GM19328 (cell line): ENCODE results near the gene PEX14.

ENCODE experiments used
- ATAC-seq: cut with Tn5 transposase; IDR thresholded peaks from one replicate; pipeline ENCODE4 v1.9.1; 2021; ENCODE audit warnings: mild to moderate bottlenecking, moderate library complexity; ENCODE audit not compliant: unreplicated experiment

Gene PEX14

DNA sequence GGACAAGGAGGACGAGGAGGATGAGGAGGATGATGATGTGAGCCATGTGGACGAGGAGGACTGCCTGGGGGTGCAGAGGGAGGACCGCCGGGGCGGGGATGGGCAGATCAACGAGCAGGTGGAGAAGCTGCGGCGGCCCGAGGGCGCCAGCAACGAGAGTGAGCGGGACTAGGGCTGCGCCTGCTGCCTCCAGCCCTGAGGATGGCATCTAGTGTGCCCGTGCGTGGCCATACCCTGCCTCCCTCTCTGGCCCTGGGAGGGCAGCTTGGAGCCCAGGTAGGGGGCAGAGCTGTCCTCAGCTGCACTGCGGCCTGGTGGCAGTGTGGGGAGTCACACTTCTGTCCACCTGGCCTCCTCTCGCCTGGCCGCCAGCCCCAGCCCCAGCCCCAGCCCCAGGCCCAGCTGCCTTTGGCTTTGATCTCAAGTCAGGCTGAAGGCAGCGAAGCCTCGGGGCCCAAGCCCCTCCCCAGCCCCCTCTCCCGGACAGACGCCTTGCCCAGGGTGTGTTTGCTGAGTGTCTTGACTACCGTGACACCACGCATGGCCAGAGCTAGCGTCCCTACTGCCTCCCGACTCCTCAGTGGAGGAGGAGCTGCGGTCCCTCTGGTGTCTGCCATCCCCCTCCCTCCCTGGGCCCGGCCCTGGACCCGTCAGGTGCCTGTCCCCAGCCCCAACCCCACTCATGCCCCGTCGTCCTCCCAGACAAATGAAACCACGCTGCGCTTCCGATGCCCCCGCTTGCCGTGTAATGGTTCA lies 155.2 kb downstream of the PEX14 start:
- no peak for ATAC-seq

DNA sequence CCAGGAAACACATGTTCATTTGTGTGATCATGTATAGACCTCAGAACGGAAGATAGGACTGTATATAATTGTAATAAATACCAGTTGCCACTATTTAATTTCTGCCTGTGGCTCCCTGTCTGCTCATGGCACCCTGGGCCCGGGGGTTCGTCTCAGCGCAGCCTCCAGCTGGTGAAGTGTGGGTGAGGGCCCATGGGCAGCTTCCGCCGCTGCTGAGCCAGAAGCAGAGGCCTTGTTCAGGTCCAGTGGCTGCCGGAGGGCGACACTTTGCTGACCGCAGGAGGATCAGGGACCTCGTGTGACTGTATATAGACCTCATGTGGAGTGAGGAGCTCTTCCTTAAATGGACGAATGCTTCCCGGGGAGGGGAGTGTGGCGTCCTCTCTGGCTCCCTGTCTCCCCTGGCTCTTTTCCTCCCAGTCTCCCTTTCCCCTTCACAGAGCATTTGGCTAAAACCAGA lies 155.9 kb downstream of the PEX14 start:
- ATAC-seq = no peak

DNA sequence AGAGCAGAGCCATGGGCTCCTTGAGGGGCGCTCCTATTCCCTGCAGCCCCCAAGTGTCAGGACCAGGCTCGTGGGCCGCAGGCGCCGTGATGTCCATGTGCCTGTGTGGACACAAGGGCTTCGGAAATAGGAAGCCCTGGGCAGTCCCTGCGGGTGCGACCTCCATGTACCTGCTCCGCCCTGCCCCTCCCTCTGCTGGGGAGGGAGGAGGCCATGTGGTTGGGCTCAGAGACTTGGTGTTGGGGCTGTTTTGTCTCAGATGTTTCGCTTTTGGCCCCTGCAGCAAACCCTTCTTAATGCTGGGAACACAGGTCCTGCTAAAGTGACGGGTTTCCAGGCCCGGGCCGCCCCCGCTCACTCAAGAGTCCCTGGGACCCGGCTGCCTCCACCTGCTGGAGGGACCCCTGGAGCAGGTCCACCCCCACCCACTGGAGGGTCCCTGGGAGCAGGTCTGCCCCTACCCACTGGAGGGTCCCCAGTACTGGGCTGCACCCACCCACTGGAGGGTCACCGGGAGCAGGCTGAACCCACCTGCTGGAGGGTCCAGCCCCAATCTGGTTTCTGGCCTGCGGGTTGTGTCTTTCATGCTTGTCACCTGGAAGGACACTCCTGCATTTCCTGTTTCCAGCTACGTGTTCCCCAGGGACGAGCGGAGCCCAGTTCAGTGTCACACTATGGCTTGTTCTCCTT lies 156.5 kb downstream of the PEX14 start:
- ATAC-seq = no peak

DNA sequence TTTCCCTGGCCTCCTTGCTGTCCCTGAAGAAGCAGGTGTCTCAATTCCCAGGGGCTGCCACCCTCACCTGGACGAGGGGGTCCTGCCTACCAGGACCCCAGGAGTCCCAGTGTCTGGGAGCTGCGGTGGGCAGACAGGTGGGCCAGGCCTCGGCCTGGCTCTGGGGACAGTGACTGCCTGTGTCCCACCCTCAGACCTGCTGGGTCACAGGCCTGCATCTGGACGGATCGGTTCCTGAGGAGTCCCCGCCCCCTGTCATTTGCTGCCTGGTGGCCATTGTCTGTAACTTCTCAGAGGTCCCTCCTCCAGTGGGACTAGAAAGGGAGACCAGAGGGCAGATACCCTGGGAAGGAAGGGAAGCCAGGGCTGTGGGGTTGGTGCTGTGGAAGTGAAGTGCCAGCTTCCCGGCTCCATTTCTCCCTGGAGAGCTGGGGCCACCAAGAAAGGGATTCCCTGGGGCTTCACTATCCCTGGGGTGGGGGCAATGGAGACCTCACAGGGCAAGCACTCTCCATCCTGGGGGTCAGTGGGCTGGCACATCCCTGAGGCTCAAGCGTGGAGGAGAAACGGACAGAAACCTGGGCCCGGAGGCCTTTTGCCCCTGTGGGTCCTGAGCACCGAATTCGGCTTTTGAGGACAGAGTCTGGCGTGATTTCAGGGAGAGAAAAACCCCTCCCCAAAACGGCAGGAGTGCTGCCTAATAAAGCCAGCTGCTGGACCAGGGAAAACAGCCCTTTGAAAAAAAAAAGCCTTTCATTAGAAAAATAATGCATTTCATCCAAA lies 157.3 kb downstream of the PEX14 start:
- no peak for ATAC-seq

DNA sequence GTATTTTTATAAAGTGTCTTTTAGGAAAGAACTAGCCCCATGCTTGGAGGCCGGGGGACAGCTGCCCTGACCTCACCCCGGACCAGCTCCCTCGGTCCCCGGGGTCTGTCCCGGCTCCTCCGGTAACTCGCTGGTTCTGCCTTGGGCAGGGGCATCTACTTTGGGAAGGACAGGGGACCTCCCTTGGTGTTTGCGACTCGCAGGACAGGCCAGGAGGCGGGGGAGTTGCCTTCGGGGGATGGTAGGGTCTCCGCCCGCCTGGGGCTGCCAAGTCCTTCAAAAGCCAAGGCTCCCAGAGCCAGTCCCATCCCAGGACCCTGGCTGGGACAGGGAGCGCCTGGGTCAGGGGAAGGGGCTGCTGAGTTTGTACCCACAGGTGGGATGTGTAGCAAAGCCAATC lies 157.9 kb downstream of the PEX14 start:
- ATAC-seq = no peak

DNA sequence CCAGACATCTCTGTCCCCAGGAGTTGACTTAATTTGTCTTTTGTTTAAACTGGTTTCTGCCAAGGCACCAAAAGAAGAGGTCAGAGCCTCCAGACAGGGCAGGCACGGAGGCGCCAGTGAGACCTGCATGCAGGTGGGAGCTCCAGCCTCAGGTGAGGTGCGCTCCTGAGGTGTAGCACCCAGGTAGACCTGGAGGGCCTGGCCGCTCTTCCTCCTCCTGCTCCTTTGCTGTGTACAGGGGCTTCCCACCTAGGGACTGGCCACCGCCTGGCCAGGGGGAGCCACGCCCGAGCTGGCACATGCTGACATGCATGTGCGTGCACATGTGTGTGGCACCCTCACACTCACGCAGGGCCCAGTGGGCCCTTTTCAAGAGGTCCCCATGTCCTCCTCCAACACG lies 158.7 kb downstream of the PEX14 start:
- ATAC-seq = no peak

DNA sequence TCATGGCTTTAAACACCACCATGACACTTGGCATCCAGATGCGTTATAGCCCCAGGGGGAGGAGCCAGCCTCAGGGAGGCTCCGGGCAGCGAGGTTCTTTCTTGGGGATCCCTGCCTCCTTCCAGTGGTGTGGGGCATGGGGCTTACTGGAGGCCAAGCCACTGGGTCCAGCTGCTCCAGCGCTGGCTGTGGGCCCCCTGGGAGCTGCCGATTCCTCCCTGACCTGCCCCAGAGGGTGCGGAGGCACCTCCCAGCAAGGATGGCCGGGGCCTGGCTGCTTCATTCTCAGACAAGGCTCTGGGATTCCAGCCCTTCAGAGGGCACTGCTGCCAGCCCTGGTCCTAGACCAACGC lies 159.3 kb downstream of the PEX14 start:
- no peak for ATAC-seq

DNA sequence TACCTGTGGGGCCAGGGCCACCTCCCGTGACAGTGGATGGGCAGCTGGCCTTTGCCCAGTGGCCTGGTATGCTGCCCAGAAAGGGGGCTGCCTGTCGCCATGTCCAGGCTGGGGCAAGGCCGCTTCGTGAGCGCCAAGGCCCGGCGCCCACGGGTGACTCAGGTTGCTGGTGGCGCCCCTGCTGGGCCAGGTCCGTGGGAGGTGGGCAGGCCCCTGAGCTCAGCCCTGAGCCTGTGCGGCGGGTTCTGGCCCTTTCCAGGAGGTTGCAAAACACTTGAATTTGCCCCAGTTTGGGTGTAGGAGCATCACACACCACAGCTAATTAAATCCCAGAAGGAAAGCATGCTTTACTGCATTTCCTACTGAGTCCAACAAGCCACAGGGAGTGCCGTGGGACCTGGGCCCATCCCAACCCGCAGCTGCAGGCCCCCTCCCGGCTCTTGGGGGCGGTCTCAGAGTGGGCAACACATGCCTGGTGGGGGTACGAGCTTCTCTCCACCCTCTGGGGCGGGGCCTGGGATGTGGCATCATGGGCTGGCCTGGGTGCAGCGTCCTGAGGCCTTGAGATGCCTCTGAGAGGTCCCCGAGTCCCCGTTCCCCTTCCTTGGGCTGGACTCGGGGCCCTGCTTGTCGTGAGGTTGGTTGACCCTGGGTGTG lies 159.8 kb downstream of the PEX14 start:
- no peak for ATAC-seq

DNA sequence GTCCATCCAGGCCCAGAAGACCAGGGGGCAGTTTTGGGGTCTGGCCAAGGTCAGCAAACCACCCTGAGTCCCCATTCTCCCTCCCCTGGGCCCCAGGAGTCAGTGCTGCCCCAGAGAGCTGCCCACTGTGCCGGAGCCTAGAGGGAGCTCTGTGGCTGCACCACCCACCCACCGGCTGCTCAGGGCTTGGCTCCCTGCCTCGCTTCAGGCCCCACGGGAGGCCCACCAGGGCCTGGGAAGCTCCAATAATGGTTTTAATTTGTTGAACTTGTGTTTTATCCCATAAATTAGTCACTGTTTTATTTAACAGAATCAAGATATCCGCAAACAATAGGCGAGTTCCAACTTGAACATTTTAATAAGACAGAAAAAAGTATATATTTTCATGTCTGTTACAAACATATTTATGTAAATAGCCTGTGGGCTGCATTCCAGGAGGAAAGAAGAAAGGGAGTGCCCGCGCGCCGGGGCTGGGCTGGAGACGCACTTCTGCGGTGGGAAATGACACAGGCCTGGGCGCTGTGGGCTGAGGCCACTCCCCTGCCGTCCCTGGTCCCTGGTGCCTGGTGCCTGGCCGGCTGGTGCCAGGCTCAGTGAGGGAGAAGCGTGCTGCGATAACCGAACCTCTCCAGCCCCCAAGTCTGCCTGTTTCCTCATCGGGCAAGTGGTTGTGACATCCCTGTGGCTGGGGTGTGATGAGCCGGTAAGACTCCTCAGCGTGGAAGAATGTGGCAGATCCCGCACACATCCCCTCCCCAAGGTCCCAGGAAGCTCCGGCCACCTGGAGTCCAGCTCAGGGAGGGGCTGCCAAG lies 160.5 kb downstream of the PEX14 start:
- ATAC-seq = no peak

DNA sequence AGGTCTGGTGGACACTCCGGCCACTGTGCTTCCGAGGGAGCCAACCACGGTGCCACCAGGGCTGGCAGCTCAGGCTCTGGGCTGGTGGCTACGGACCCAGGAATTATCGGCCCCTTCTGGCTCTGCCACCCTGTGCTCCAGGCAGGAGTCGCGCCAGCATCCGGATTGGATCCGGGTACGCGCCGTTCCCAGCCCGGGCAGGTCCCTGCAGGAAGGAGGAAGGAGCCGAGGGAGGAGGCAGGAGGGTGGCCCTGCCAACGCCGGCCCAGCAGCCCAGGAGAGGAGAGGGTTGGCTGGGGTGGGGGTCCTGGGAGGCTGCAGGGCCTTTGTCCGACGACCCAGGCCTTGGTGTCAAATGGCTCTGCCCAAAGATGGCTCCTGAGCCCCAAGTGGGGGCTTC lies 161.2 kb downstream of the PEX14 start:
- ATAC-seq = no peak

DNA sequence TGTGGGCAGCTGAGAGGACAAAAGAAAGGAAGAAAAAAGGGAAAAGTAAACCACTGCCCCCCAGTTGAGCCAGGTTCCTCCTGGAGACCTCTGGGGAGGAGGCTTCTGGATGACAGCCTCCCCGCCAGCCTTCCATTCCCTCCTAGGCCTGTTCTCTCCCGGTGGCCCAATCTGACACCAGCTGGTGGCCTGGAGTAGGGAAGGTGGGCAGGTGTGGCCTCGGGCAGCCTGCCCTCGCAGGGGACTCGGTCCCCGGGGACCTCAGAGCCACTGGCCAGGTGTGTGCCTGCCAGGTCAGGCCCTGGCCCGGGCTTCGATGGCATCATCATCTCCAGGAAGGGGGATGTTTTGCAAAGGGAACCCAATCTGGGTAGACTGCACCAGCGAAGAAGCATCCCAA lies 162.7 kb downstream of the PEX14 start:
- ATAC-seq = no peak

DNA sequence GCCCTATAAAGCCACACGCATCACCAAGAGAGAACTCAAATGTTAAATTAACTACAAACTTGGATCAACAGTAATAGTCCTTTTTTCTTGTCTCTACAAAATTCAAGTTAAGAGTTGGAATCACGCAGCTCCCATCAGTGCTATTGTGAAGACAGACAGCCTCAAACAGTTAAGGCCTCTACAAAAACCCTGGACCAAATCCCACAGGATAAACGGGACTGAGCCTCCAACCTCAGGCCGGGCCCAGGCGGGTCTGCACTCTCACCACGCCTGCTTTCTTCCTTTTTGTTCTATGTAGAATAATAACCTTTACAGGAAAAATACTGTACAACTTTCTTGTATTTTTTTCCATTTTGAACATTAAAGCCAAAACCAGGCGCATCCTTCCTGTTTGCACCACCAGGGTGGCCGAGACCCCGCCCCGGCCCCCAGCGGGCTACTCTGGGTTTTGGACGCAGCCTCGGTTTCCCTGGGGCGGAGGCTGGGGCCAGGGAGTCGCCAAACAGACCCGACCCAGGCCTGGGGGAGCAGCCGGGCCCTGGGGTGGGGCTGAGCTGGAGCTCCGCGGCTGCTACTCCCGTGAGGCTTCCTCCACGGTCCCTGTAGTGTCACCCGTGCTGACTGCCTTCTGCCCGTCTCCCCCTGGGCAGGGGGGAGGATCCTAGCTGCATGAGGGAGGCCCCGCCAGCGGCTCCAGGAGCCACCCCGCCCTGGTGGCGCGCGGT lies 163.2 kb downstream of the PEX14 start:
- ATAC-seq = no peak

DNA sequence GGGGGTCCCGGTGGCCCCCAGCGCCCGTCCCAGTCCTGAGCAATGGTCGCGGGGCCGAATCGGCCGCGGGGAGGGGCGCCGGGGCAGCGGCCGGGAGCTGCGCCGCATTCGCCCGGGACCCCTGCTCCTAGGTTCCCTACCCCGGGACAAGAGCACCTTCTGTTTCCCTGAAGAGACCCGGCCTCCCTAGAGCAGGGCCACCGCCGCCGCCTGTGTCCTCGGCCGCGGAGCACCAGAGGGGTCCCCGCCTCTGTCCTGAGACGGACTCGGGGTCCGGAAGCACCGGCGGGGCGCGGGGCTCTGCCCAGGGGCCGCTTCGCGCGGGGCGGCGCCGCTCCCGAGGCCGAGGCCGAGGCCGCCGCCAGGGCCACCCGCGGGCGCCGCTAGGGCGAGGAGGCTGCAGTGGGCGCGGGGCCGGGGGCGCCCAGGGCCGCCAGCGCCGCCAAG lies 163.8 kb downstream of the PEX14 start:
- no peak for ATAC-seq

DNA sequence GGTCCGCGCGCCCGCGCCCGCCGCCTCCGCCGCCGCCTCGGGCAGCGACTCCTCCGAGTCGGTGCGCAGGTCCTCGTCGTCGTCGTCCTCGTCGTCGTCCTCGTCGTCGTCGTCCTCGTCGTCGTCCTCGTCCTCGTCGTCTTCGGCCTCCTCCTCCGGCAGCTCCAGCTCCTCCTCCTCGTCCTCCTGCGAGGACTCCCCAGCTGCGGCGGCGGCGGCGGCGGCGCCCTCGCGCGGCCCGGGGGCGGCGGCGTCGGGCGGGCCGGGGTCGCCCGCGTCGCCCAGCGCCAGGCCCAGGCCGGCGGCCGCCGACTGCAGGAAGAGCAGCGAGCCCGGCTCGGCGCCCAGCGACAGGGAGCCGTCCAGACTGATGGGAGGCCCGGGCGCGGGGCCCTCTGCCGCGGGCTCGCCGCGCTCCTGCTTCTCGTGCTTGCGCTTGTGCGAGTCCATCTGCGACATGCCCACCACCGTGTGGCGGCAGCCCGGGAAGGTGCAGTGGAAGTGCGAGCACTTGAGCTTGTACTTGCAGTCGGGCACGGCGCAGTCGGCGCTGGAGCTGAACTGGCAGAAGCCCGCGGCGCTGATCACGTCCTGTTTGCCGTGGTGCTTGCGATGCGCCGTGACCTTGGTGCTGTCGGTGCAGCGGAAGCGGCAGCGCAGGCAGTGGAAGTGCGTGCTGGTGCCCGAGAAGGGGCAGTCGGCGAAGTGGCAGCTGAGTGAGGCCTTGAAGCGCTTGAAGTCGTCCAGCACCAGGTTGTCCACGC lies 164.4 kb downstream of the PEX14 start:
- no peak for ATAC-seq

DNA sequence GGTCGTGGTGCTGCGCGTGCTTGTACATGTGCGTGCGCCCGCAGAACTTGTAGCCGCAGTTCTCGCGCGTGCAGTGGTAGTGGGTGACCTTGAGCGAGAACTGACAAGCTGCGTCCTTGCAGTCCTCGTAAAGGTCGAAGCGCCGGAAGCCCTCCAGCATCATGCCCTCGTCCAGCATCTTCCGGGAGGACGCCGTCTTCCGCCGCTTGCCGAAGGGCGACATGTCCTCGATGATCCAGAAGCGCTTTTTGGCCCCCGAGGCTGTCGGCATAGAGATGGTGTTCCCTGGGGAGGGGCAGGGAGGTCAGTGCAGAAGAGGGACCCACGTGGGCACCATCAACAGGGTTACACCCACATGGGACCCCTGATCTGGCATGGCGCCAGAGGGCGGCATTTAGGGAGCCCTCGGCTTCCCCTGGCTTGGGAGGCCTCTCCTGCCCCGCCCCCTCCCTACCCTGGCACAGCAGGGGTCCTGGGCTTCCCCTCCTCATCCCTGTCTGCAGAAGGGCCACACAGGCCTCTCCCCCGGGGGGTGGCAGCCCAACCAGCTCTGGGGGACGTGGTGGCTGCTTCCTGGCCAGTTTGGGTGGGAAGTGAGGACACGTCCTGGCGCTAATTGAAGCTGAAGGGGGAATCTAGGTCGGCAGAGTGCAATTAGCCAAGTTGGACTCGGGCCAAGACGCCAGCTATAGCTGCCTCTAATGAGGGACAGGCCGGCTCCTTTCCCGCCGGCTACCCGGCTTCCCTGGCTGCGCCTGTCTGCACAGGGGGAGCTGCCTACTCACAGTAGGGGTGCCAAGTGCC lies 165.2 kb downstream of the PEX14 start:
- ATAC-seq = no peak

DNA sequence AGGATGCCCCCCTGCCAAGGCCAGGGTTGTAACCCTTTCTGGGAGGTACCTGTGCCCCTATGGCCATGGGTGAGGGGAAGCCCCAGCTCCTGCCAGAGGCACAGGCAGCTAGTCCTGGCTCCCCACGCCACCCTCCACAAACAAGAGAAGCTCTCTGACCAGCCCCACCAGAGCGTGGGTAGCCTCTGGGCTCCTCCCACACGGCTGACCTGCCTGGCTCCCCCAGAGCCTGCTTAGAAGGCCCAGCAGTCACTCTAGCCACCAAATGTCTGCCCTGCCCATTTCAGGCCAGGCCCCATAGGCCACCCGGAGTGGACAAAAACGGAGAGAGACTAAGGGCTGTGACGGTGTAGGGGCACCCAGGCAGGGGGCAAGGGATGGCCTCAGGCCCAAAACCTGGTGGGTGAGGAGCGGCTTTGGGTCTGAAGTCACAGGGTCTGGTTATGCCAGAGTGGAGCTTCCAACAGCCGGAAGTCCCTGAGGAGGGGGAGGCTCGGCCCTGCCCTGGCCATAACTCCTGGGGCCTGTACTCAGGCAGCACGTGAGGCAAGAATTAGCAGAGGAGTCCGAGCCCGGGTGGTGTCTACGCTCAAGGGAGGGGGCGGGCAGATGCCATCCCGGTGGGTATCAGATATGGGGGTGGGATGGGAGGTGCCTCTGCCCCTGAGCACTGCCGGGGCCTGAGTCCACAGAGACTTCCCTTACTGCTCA lies 166.2 kb downstream of the PEX14 start:
- ATAC-seq = no peak

DNA sequence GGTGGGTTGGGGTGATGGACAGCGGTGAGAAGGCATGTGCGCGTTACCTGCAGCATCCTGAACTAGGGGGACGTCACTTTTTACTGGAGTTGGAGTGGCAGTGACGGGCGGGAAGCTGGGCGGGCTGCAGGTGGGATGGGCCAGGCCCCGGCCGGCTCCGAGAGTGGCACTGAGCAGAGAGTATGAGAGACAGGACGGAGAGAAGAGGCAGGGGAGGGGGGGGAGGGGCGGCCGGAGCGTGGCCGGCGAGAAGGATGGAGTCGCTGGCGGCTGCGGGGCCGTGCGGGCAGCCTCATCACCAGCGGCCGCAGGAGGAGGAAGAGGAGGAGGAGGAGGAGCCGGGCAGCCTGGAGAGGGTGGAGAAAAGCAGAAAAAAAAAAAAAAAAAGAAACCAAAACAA lies 167.2 kb downstream of the PEX14 start:
- ATAC-seq = no peak
